Heart right ventricle (tissue), 16 donors: ENCODE data around the gene KDM2B. TPM values are rescaled to one million over a fixed set of nuclear protein-coding genes. Genes with fewer than 3 reads are reported as not detected.

Source experiments
- ATAC-seq, 8 donors: fragments of 200-7000 bp; cut with Tn5 transposase; one replicate each; pipeline ENCODE4 v1.9.1; 2020; ENCODE audit warnings: mild to moderate bottlenecking in 8 of 8, moderate library complexity in 8 of 8, moderate number of reproducible peaks in 1 of 8
- DNase-seq, 2 donors: peaks; one replicate each; pipeline ENCODE4 v3.0.0-alpha.2; 2020
- H3K27ac ChIP-seq, 10 donors: fragments of 200-600 bp; sonication (generic) in 2 of 10; one replicate each; pipeline versions ENCODE4 v1.5.0 to v1.8.0; 2020 to 2022; ENCODE audit warnings: mild to moderate bottlenecking in 3 of 10
- H3K27me3 ChIP-seq, 7 donors: fragments of 200-600 bp; one replicate each; pipeline ENCODE4 v1.8.0; 2021 to 2022; ENCODE audit warnings: mild to moderate bottlenecking in 2 of 7
- H3K36me3 ChIP-seq, 9 donors: fragments of 200-600 bp; sonication (generic) in 1 of 9; one replicate each; pipeline versions ENCODE4 v1.5.0 to v1.8.0; 2020 to 2022; ENCODE audit warnings: mild to moderate bottlenecking in 2 of 9
- H3K4me1 ChIP-seq, 9 donors: fragments of 200-600 bp; sonication (generic) in 1 of 9; one replicate each; pipeline versions ENCODE4 v1.5.0 to v1.8.0; 2020 to 2022; ENCODE audit warnings: mild to moderate bottlenecking in 4 of 9
- H3K4me3 ChIP-seq, 10 donors: fragments of 200-600 bp; sonication (generic) in 2 of 10; one replicate each; pipeline versions ENCODE4 v1.5.0 to v1.8.0; 2020 to 2022; ENCODE audit warnings: mild to moderate bottlenecking in 7 of 10, moderate library complexity in 2 of 10
- H3K9me3 ChIP-seq, 11 donors: fragments of 200-600 bp in 10 of 11; sonication (generic) in 2 of 11; one replicate each; pipeline versions ENCODE4 v1.5.0 to v1.8.0; 2013 to 2022; ENCODE audit warnings: mild to moderate bottlenecking in 2 of 11, control low read depth in 1 of 11, moderate library complexity in 1 of 11
- CTCF ChIP-seq, 9 donors: fragments of 200-600 bp; sonication (generic) in 2 of 9; IDR thresholded peaks; one replicate each; pipeline versions ENCODE4 v1.5.0 to v1.8.0; 2021 to 2022; ENCODE audit warnings: antibody characterized with exemption in 9 of 9, mild to moderate bottlenecking in 5 of 9, moderate library complexity in 1 of 9
- WGBS, 2 donors: extraction: QIAGEN DNeasy Blood & Tissue Kit; methylation state at CpG; one replicate each; pipeline ENCODE4 v1.1.7; 2013; ENCODE audit warnings: inconsistent platforms in 1 of 2; 5-methylcytosine and 5-hydroxymethylcytosine counted together
- intact Hi-C, 10 donors: fragments of 100-400 bp; cut with DNase I; formaldehyde crosslinking; loops; one replicate each; pipeline versions ENCODE4 v1.11.1 to v1.14.2; 2022
- polyA plus RNA-seq, 2 donors: library from polyadenylated mRNA; stranded (reverse); fragments of 200-250 nt; gene quantifications; one replicate each; pipeline ENCODE4 v1.2.3, GENCODE V29; 2013
- total RNA-seq, 10 donors: library from RNA; stranded (reverse); fragmentation: NEBNext Ultra II Directional in 3 of 10; extraction: Animal tissue kit (Norgen Biotek cat#: 25700) in 3 of 10; gene quantifications; one replicate each; pipeline versions ENCODE4 v1.2.1 to v1.2.4, GENCODE V29; 2021 to 2023
- donor health status: Arrhythmogenic right ventricular cardiomyopathy.
- donor health status: ischemic (EF 13 %, LVEDD 7.1; RV severe dilation, severe dysfunction).
- donor health status: healthy with polysubstance abuse.
- donor health status: DM: no; HTN: yes; CAD: no.
- donor health status: DM: no; HTN: no; CAD: no.
- donor health status: ischemic (EF 25% LVEDD 6.9; RV normal size, moderate dysfunction).
- donor health status: ischemic (EF 25% LVEDD 5.7; RV mildly dilated, moderate dysfunction).
- donor health status: healthy.
- donor health status: DM: yes; HTN: yes; CAD: no.
- donor health status: Ischemic cardiomyopathy.
- donor health status: ischemic (EF 35%, LVEDD 5.7; RV mildly dilated, moderate dysfunction).
- donor health status: nonischemic (EF 11% LVEDD 7.7; RV severe dilation, severe dysfunction).
- donor health status: DM: yes; HTN: yes; CAD: no.
- donor health status: PGD.
- donor health status: ischemic (EF 29% LVEDD 5.4; RV normal size, mild dysfunction).
- donor health status: nonischemic (EF 23%, LVEDD 6.1; RV moderate dilation, normal function).

The KDM2B gene
- total and polyA plus RNA-seq, 12 donors: 4.8 to 18.4 (median 13.6) TPM

GRCh38 chr12:121438905-121439304, 141.9 kb downstream of the KDM2B start:
- no peak for TF ChIP-seq CTCF (IDR thresholded peaks at IDR 0.05)
- peaks cover 0 to 5% (median 0%) of the 10 kb centered on the region in 11 donors for H3K9me3 ChIP-seq
- WGBS, 2 donors: 88 to 94% methylated on average over 12 of the region's 12 CpGs
- no peak overlapping the region for H3K27ac ChIP-seq
- peaks cover 0 to 99% (median 24%) of the 10 kb centered on the region in 9 donors for H3K36me3 ChIP-seq
- intact Hi-C loops: no loop called here
- DNase-seq (no peak), ATAC-seq (no peak)
- no peaks in the 10 kb centered on the region for H3K27me3 ChIP-seq
- peaks cover 0 to 10% (median 0%) of the 10 kb centered on the region in 9 donors for H3K4me1 ChIP-seq
- no peak overlapping the region for H3K4me3 ChIP-seq

- Histone ChIP-seq H3K4me1 (no peaks in the 10 kb centered on the region), H3K36me3 (peaks cover 0 to 99% (median 37%) of the 10 kb centered on the region in 9 donors), H3K9me3 (peaks cover 0 to 5% (median 0%) of the 10 kb centered on the region in 11 donors), H3K27me3 (no peaks in the 10 kb centered on the region), H3K27ac (no peak overlapping the region), H3K4me3 (no peak overlapping the region)
- ATAC-seq (no peak), DNase-seq (no peak)
- TF ChIP-seq CTCF (IDR thresholded peaks at IDR 0.05): no peak
- intact Hi-C loops: loop anchor here in 1 of 10 donors (2.0 kb wide), 1 partner anchor 100 kb away; no protein-coding TSS in a partner anchor
- WGBS, 2 donors: 91 to 97% methylated on average over 2 of the region's 2 CpGs
Measured at GRCh38 chr12:121436706-121437105, 144.1 kb downstream of the KDM2B start.

- no peaks in the 10 kb centered on the region for H3K27me3 ChIP-seq
- peaks cover 0 to 5% (median 0%) of the 10 kb centered on the region in 11 donors for H3K9me3 ChIP-seq
- WGBS, 2 donors: 89% methylated on average over 11 of the region's 11 CpGs
- intact Hi-C loops: no loop called here
- TF ChIP-seq CTCF (IDR thresholded peaks at IDR 0.05): no peak
- DNase-seq: no peak
- no peaks in the 10 kb centered on the region for H3K4me1 ChIP-seq
- peak in 2 of 8 donors; percentile 18 to 34 for ATAC-seq
- peaks cover 0 to 99% (median 44%) of the 10 kb centered on the region in 9 donors for H3K36me3 ChIP-seq
- H3K4me3 ChIP-seq: no peak overlapping the region
- H3K27ac ChIP-seq: no peak overlapping the region
Measured at GRCh38 chr12:121432740-121433480, 147.9 kb downstream of the KDM2B start.

- Histone ChIP-seq H3K27ac (no peak overlapping the region), H3K9me3 (no peaks in the 10 kb centered on the region), H3K4me1 (peaks cover 0 to 4% (median 0%) of the 10 kb centered on the region in 9 donors), H3K4me3 (no peak overlapping the region), H3K27me3 (no peaks in the 10 kb centered on the region), H3K36me3 (peaks cover 0 to 100% (median 53%) of the 10 kb centered on the region in 9 donors)
- TF ChIP-seq CTCF (IDR thresholded peaks at IDR 0.05): no peak
- intact Hi-C loops: no loop called here
- ATAC-seq (peak in 1 of 8 donors; percentile 32), DNase-seq (no peak)
- 86 to 87% methylated on average over 6 of the region's 6 CpGs for WGBS, 2 donors
Measured at GRCh38 chr12:121430833-121431415, 149.9 kb downstream of the KDM2B start.
